ENCODE data around the gene RPLP1.

GRCh38 chr15:69454953-69455352, 2.3 kb downstream of the RPLP1 start:
- TF ChIP-seq YY1 (IDR thresholded peaks at IDR 0.05; ENCODE audit: low read depth, low read length), result no peak
- TF ChIP-seq POLR2A (IDR thresholded peaks at IDR 0.05; ENCODE audit: control extremely low read depth in 1 of 2, low read depth in 2 of 2, low read length in 2 of 2), result no peak
- no peak for TF ChIP-seq CTCF (IDR thresholded peaks at IDR 0.05; ENCODE audit: control extremely low read depth in 1 of 3, insufficient read depth in 1 of 3, low read depth in 1 of 3, low read length in 3 of 3)
- peak; percentile 49; the same call in 1 of the 2 replicates for TF ChIP-seq POLR2AphosphoS5 (IDR thresholded peaks at IDR 0.05; ENCODE audit: low read depth, low read length)
- no peak for TF ChIP-seq ZNF274 (IDR thresholded peaks at IDR 0.05; ENCODE audit: borderline replicate concordance, extremely low read depth, low read length)
- TF ChIP-seq EZH2 (IDR thresholded peaks at IDR 0.05; ENCODE audit: low read depth, low read length, severe bottlenecking), result no peak
- no peak for TF ChIP-seq NANOG (IDR thresholded peaks at IDR 0.05; ENCODE audit: insufficient read depth, low read depth, low read length, poor library complexity, severe bottlenecking)
- TF ChIP-seq SP1 (IDR thresholded peaks at IDR 0.05; ENCODE audit: low read depth, low read length), result no peak
- TF ChIP-seq SIN3A (conservative IDR thresholded peaks at IDR 0.05 in 1 of 2, IDR thresholded peaks at IDR 0.05 in 1 of 2; ENCODE audit: low read depth in 1 of 2, low read length in 2 of 2), result no peak

All from H1 (cell line).